Measurements from ENCODE around the gene CD72.
"Not testable (repeated sequence)": the region's sequence is repeated elsewhere in the genome, so short reads cannot be mapped to it uniquely, and the experiment has no call there.

DNA sequence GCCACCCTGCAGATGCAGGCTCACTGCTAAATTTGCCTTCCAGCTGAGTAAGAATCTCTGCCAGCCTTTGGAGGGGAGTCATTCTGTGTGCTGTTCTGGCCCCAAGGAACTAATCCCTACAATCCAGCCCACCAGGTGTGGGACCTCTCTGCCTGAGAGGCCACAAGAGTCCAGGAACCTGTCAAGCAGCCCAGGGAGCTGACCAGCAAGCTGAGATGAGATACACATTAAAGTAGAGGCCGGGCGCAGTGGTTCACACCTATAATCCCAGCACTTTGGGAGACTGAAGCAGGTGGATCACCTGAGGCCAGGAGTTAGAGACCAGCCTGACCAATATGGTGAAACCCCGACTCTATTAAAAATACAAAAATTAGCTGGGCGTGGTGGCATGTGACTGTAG, 6.1 kb downstream of the CD72 start:
- not testable (repeated sequence) for TF ChIP-seq FOXM1 (IDR thresholded peaks at IDR 0.05; ENCODE audit: borderline replicate concordance); FOXK2 (IDR thresholded peaks at IDR 0.05); CTBP1 (IDR thresholded peaks at IDR 0.05; ENCODE audit: borderline replicate concordance); SUZ12 (IDR thresholded peaks at IDR 0.05); LEF1 (IDR thresholded peaks at IDR 0.05; ENCODE audit: borderline replicate concordance); BHLHE40 (IDR thresholded peaks at IDR 0.05; ENCODE audit: borderline replicate concordance); FOXA1 (IDR thresholded peaks at IDR 0.05); SP1 (IDR thresholded peaks at IDR 0.05)

Data from HEK293T (cell line).